NCI-H187 (cell line): Measurements from ENCODE around the gene ITGA11.

Source experiments
- DNase-seq, 2 experiments: peaks; one replicate each; lab custom pipeline; 2025; lab: John Stamatoyannopoulos, UW

Gene ITGA11

GRCh38 chr15:68374168-68374745 lies 57.7 kb downstream of the ITGA11 start:
- no peak for DNase-seq

- no peak for DNase-seq
Observed at GRCh38 chr15:68373028-68373427, 58.9 kb downstream of the ITGA11 start.

GRCh38 chr15:68372291-68372811 lies 59.6 kb downstream of the ITGA11 start:
- DNase-seq = no peak

- DNase-seq = no peak
Observed at GRCh38 chr15:68371851-68372250, 60.1 kb downstream of the ITGA11 start.

- DNase-seq = no peak
Observed at GRCh38 chr15:68371160-68371559, 60.8 kb downstream of the ITGA11 start.

GRCh38 chr15:68370768-68371151 lies 61.2 kb downstream of the ITGA11 start:
- no peak for DNase-seq

GRCh38 chr15:68369931-68370767 lies 61.8 kb downstream of the ITGA11 start:
- no peak for DNase-seq

- no peak for DNase-seq
Observed at GRCh38 chr15:68368731-68369435, 63.1 kb downstream of the ITGA11 start.

- DNase-seq = no peak
Observed at GRCh38 chr15:68367992-68368391, 64.0 kb downstream of the ITGA11 start.

- DNase-seq = no peak
Observed at GRCh38 chr15:68367226-68367625, 64.7 kb downstream of the ITGA11 start.

GRCh38 chr15:68366314-68366713 lies 65.6 kb downstream of the ITGA11 start:
- no peak for DNase-seq

GRCh38 chr15:68365770-68366169 lies 66.2 kb downstream of the ITGA11 start:
- DNase-seq = no peak

GRCh38 chr15:68365140-68365745 lies 66.7 kb downstream of the ITGA11 start:
- DNase-seq = no peak

GRCh38 chr15:68364660-68365035 lies 67.3 kb downstream of the ITGA11 start:
- DNase-seq = no peak

- no peak for DNase-seq
Observed at GRCh38 chr15:68364028-68364659, 67.8 kb downstream of the ITGA11 start.

- DNase-seq = no peak
Observed at GRCh38 chr15:68363353-68363752, 68.6 kb downstream of the ITGA11 start.

- no peak for DNase-seq
Observed at GRCh38 chr15:68362537-68363126, 69.3 kb downstream of the ITGA11 start.

GRCh38 chr15:68360721-68361120 lies 71.2 kb downstream of the ITGA11 start:
- DNase-seq = no peak

GRCh38 chr15:68356778-68357177 lies 75.2 kb downstream of the ITGA11 start:
- DNase-seq = no peak

GRCh38 chr15:68354923-68355322 lies 77.0 kb downstream of the ITGA11 start:
- no peak for DNase-seq

GRCh38 chr15:68354268-68354667 lies 77.7 kb downstream of the ITGA11 start:
- no peak for DNase-seq
